C4-2B (cell line): Measurements from ENCODE around the gene DPCD.

Experiments used
- ZFX ChIP-seq: fragments of 450-650 bp; IDR thresholded peaks from 2 replicates; pipeline ENCODE4 v1.6.1; 2017
- TF ChIP-seq, protein P1 (sequence below): fragments of 450-650 bp; conservative IDR thresholded peaks from 2 replicates; pipeline ENCODE4 v1.5.1; 2017; ENCODE audit warnings: mild to moderate bottlenecking

DNA sequence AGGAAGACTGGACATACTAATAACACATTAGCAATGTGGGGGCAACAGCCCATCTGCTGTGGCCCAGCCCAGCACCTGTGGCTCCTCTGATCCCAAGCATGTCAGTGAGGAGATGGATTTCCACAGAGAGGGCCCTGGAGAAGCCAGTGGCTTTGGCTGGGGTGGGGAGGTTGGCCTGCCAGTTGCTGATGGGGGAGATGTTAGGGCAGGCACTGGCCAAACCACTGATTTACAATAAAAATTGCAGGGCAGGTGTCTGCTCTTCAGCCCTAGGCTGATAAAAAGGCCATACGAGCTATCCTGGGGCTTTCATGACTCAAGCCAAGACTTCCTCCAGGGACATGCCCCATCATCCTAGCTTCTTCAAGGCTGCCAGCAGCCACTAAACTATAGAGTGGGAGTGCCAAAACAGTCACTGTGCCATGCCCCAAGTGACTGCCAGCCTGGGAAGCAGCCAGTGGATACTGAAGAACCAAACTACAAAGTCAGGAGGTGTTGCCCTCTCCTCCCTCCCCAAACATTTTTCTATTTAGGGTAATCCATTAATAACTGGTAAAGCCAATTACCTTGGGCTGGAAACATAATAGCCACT lies 37.8 kb downstream of the DPCD start:
- TF ChIP-seq, protein P1, sequence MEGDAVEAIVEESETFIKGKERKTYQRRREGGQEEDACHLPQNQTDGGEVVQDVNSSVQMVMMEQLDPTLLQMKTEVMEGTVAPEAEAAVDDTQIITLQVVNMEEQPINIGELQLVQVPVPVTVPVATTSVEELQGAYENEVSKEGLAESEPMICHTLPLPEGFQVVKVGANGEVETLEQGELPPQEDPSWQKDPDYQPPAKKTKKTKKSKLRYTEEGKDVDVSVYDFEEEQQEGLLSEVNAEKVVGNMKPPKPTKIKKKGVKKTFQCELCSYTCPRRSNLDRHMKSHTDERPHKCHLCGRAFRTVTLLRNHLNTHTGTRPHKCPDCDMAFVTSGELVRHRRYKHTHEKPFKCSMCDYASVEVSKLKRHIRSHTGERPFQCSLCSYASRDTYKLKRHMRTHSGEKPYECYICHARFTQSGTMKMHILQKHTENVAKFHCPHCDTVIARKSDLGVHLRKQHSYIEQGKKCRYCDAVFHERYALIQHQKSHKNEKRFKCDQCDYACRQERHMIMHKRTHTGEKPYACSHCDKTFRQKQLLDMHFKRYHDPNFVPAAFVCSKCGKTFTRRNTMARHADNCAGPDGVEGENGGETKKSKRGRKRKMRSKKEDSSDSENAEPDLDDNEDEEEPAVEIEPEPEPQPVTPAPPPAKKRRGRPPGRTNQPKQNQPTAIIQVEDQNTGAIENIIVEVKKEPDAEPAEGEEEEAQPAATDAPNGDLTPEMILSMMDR, result no peak
- no peak for TF ChIP-seq ZFX
